ENCODE data around the gene CIART. TPM values are rescaled to one million over a fixed set of nuclear protein-coding genes. Genes with fewer than 3 reads are reported as not detected.

CIART gene
- total RNA-seq, 4 donors from 2014 or later, result 0.85 to 4.1 (median 3.1) TPM

- no peak for TF ChIP-seq CTCF (IDR thresholded peaks at IDR 0.05; ENCODE audit: low read depth)
These were observed 20.5 kb downstream of the CIART start for GRCh38 chr1:150302902-150303301.

GRCh38 chr1:150309758-150310508 lies 27.6 kb downstream of the CIART start:
- no peak for TF ChIP-seq CTCF (IDR thresholded peaks at IDR 0.05; ENCODE audit: low read depth)

- no peak for TF ChIP-seq CTCF (IDR thresholded peaks at IDR 0.05; ENCODE audit: low read depth)
These were observed 29.4 kb downstream of the CIART start for GRCh38 chr1:150311762-150312161.

- TF ChIP-seq CTCF (IDR thresholded peaks at IDR 0.05; ENCODE audit: low read depth), result no peak
These were observed 38.3 kb downstream of the CIART start for GRCh38 chr1:150320667-150320978.

- no peak for TF ChIP-seq CTCF (IDR thresholded peaks at IDR 0.05; ENCODE audit: low read depth)
These were observed 39.4 kb downstream of the CIART start for GRCh38 chr1:150321826-150322166.

- TF ChIP-seq CTCF (IDR thresholded peaks at IDR 0.05; ENCODE audit: low read depth), result no peak
These were observed 40.0 kb downstream of the CIART start for GRCh38 chr1:150322310-150322709.

- TF ChIP-seq CTCF (IDR thresholded peaks at IDR 0.05; ENCODE audit: low read depth), result no peak
These were observed 50.4 kb downstream of the CIART start for GRCh38 chr1:150332651-150333290.

Small RNA genes within 50 kb of the gene (small RNA-seq; reads per million reads assigned to genes)
- not detected for gene RNU2-17P

Other genes with a start within 250 kb of the CIART start
- 10 to 100 TPM; 28.1 to 54.6 (median 38.4) TPM for gene VPS45, start 214.8 kb upstream of the CIART start, total RNA-seq
- gene PLEKHO1, start 132.6 kb upstream of the CIART start, total RNA-seq, result 10 to 100 TPM; 24.8 to 60.2 (median 30.6) TPM
- 10 to 100 TPM; 15.1 to 25.4 (median 16.1) TPM for gene ANP32E, start 46.4 kb upstream of the CIART start, total RNA-seq
- gene CA14, start 24.8 kb upstream of the CIART start, total RNA-seq, result not detected
- 10 to 100 TPM; 58.2 to 94.0 (median 72.4) TPM for gene APH1A, start 13.5 kb upstream of the CIART start, total RNA-seq
- 10 to 100 TPM in 1 of 4 donors, 1 to 10 TPM in 2, under 1 TPM in 1; 0.94 to 17.8 (median 6.5) TPM for gene C1orf54, start 9.8 kb upstream of the CIART start, total RNA-seq
- 10 to 100 TPM; 30.0 to 47.9 (median 38.2) TPM for gene MRPS21, start 11.3 kb downstream of the CIART start, total RNA-seq
- 10 to 100 TPM; 36.2 to 83.3 (median 47.7) TPM for gene PRPF3, start 39.0 kb downstream of the CIART start, total RNA-seq
- 10 to 100 TPM; 17.2 to 24.9 (median 19.5) TPM for gene RPRD2, start 81.6 kb downstream of the CIART start, total RNA-seq
- 10 to 100 TPM in 3 of 4 donors, 1 to 10 TPM in 1; 8.2 to 16.7 (median 15.9) TPM for gene TARS2, start 204.9 kb downstream of the CIART start, total RNA-seq
- 10 to 100 TPM; 12.1 to 53.2 (median 29.5) TPM for gene ECM1, start 225.6 kb downstream of the CIART start, total RNA-seq
- not detected for gene FALEC, start 233.2 kb downstream of the CIART start, total RNA-seq